IMR-90 (cell line): ENCODE results near the gene CAP2. TPM values are rescaled to one million over a fixed set of nuclear protein-coding genes. Genes with fewer than 3 reads are reported as not detected.

Source experiments
- ATAC-seq: fragments of 200-7000 bp; cut with Tn5 transposase; 2 replicates; pipeline ENCODE4 v1.9.1; 2020; ENCODE audit warnings: low read depth, mild to moderate bottlenecking, moderate library complexity
- BruUV-seq: library from RNA; stranded (reverse); fragments of 400-500 nt; replicated peaks from 2 replicates; lab custom pipeline; 2021; lab: Mats Ljungman, UMichigan
- CTCF ChIA-PET: fragments of 300-600 bp; formaldehyde crosslinking; extraction: SDS; loops from one replicate; lab custom pipeline; 2021; ENCODE audit warnings: antibody characterized with exemption; lab: Yijun Ruan, JAX
- POLR2A ChIA-PET: fragments of 300-600 bp; sonication (Branson Sonifier 250); formaldehyde crosslinking; loops from one replicate; lab custom pipeline; 2022; ENCODE audit warnings: antibody characterized with exemption; ENCODE audit not compliant: unreplicated experiment; lab: Charles Lee
- DNase-seq: peaks from one replicate; pipeline ENCODE4 v3.0.0; 2013
- H2AFZ ChIP-seq: replicated peaks from 2 replicates; pipeline ENCODE3; 2013; ENCODE audit warnings: low read length, mild to moderate bottlenecking; ENCODE audit not compliant: poor library complexity
- H2AK5ac ChIP-seq: 2 replicates; pipeline ENCODE4 v1.6.1; 2013; ENCODE audit warnings: low read depth, low read length, inconsistent platforms
- H2AK9ac ChIP-seq: replicated peaks from 2 replicates; pipeline ENCODE3; 2013; ENCODE audit warnings: mild to moderate bottlenecking, low read depth, low read length, moderate library complexity; ENCODE audit not compliant: poor library complexity
- H2BK120ac ChIP-seq: 2 replicates; pipeline ENCODE4 v1.6.1; 2013; ENCODE audit warnings: low read depth, low read length, inconsistent platforms
- H2BK15ac ChIP-seq: 3 replicates; pipeline ENCODE4 v1.6.1; 2013; ENCODE audit warnings: low read depth, low read length, inconsistent platforms
- H2BK20ac ChIP-seq: 2 replicates; pipeline ENCODE4 v1.6.1; 2013; ENCODE audit warnings: low read depth, mild to moderate bottlenecking, inconsistent platforms, low read length, moderate library complexity
- H2BK5ac ChIP-seq: 2 replicates; pipeline ENCODE4 v1.6.1; 2013; ENCODE audit warnings: mild to moderate bottlenecking, low read depth, low read length, inconsistent platforms; ENCODE audit not compliant: poor library complexity, severe bottlenecking
- H3K14ac ChIP-seq: replicated peaks from 2 replicates; pipeline ENCODE4 v1.6.1; 2013; ENCODE audit warnings: low read depth, low read length, inconsistent platforms
- H3K18ac ChIP-seq: 2 replicates; pipeline ENCODE4 v1.6.1; 2013; ENCODE audit warnings: low read depth, low read length, control low read depth
- H3K23ac ChIP-seq: 2 replicates; pipeline ENCODE4 v1.6.1; 2013; ENCODE audit warnings: low read depth, low read length, inconsistent platforms
- H3K27ac ChIP-seq: 2 replicates; pipeline ENCODE4 v1.5.1; 2013; ENCODE audit warnings: mild to moderate bottlenecking, control low read depth, low read length; ENCODE audit not compliant: insufficient read depth
- H3K27me3 ChIP-seq: 2 replicates; pipeline ENCODE4 v1.6.1; 2013; ENCODE audit warnings: low read length; ENCODE audit not compliant: control insufficient read depth, insufficient read depth
- H3K36me3 ChIP-seq: 2 replicates; pipeline ENCODE4 v1.6.1; 2013; ENCODE audit warnings: low read length, mixed read lengths; ENCODE audit not compliant: control insufficient read depth, insufficient read depth
- H3K4ac ChIP-seq: 2 replicates; pipeline ENCODE4 v1.6.1; 2013; ENCODE audit warnings: low read depth, low read length, inconsistent platforms
- H3K4me1 ChIP-seq: 2 replicates; pipeline ENCODE4 v1.6.1; 2013; ENCODE audit warnings: low read length, mixed read lengths; ENCODE audit not compliant: control insufficient read depth, insufficient read depth
- H3K4me2 ChIP-seq: 2 replicates; pipeline ENCODE4 v1.6.1; 2013; ENCODE audit warnings: low read depth, mild to moderate bottlenecking, control low read depth, low read length, moderate library complexity
- H3K4me3 ChIP-seq: 2 replicates; pipeline ENCODE4 v1.5.1; 2013; ENCODE audit warnings: low read depth, mild to moderate bottlenecking, control low read depth, low read length, moderate library complexity; ENCODE audit not compliant: insufficient read depth
- H3K56ac ChIP-seq: 2 replicates; pipeline ENCODE4 v1.6.1; 2013; ENCODE audit warnings: low read length, inconsistent platforms; ENCODE audit not compliant: insufficient read depth; ENCODE audit errors: extremely low read depth
- H3K79me1 ChIP-seq, 2 experiments: 2 replicates each; pipeline ENCODE4 v1.6.1; 2013; ENCODE audit warnings: low read length in 2 of 2, inconsistent platforms in 1 of 2, low read depth in 1 of 2
- H3K9ac ChIP-seq: 2 replicates; pipeline ENCODE4 v1.6.1; 2013; ENCODE audit warnings: low read depth, low read length, control low read depth
- H3K9me1 ChIP-seq: 2 replicates; pipeline ENCODE4 v1.6.1; 2013; ENCODE audit warnings: low read length, inconsistent platforms; ENCODE audit not compliant: insufficient read depth
- H3K9me3 ChIP-seq: 2 replicates; pipeline ENCODE4 v1.6.1; 2013; ENCODE audit warnings: low read length; ENCODE audit not compliant: control insufficient read depth, insufficient read depth
- H4K20me1 ChIP-seq: 2 replicates; pipeline ENCODE4 v1.6.1; 2013; ENCODE audit warnings: low read length, inconsistent platforms; ENCODE audit not compliant: insufficient read depth
- H4K5ac ChIP-seq: 2 replicates; pipeline ENCODE4 v1.6.1; 2013; ENCODE audit warnings: mild to moderate bottlenecking, low read depth, low read length, control low read depth
- H4K8ac ChIP-seq, 2 experiments: 2 replicates each; pipeline ENCODE4 v1.6.1; 2013; ENCODE audit warnings: low read depth in 2 of 2, low read length in 2 of 2, control low read depth in 1 of 2, inconsistent platforms in 1 of 2
- H4K91ac ChIP-seq: 2 replicates; pipeline ENCODE4 v1.6.1; 2013; ENCODE audit warnings: low read depth, low read length, inconsistent platforms; ENCODE audit not compliant: insufficient read depth
- CEBPB ChIP-seq: IDR thresholded peaks from 2 replicates; pipeline ENCODE4 v1.6.1; 2012; ENCODE audit warnings: low read depth, low read length, improper control_type of control experiment
- RFX5 ChIP-seq: IDR thresholded peaks from 2 replicates; pipeline ENCODE4 v1.8.0; 2012; ENCODE audit warnings: low read depth, mild to moderate bottlenecking, low read length, moderate library complexity
- WGBS, 2 experiments: methylation state at CpG; one replicate each; pipeline versions ENCODE4 v1.1.5 to v1.1.7; 2013; ENCODE audit warnings: missing lambda C conversion rate in 2 of 2; ENCODE audit not compliant: insufficient read length in 1 of 2; ENCODE audit errors: extremely low coverage in 2 of 2; 5-methylcytosine and 5-hydroxymethylcytosine counted together
- dilution Hi-C: fragments of 300-500 bp; cut with HindIII; formaldehyde crosslinking; loops from one replicate; pipeline ENCODE4 v1.14.3; 2018; ENCODE audit warnings: low sequenced_read_pairs; ENCODE audit not compliant: unreplicated experiment
- in situ Hi-C: fragments of 300-500 bp; cut with MboI; formaldehyde crosslinking; loops from 3 replicates; pipeline ENCODE4 v1.14.3; 2019; ENCODE audit warnings: low sequenced_read_pairs, inconsistent platforms, mixed read lengths
- intact Hi-C: fragments of 100-400 bp; cut with micrococcal nuclease; formaldehyde crosslinking; loops from 2 replicates; pipeline ENCODE4 v1.10.0; 2022
- polyA plus RNA-seq, 3 experiments: library from polyadenylated mRNA; depleted of rRNA; stranded (reverse); fragments of >200 nt; gene quantifications; 2 replicates each; pipeline ENCODE4 v1.2.3, GENCODE V29; 2012; ENCODE audit warnings: low replicate concordance in 1 of 3
- total RNA-seq: library from RNA; depleted of rRNA; stranded (reverse); fragments of >200 nt; gene quantifications from 2 replicates; pipeline ENCODE4 v1.2.3, GENCODE V29; 2012
- TF ChIP-seq, protein P1 (sequence below): conservative IDR thresholded peaks from 2 replicates; pipeline ENCODE4 v1.5.1; 2012; ENCODE audit warnings: mild to moderate bottlenecking, low read depth, low read length, improper control_type of control experiment

Gene CAP2
- total and polyA plus RNA-seq, 2 of the 4 experiments (the other 2 are of a cell fraction), result 14.5 to 27.5 TPM

- Histone ChIP-seq H3K4ac (no peak overlapping the region), H3K9me3 (no peaks in the 10 kb centered on the region), H3K79me1 (peaks cover 0 to 12% of the 10 kb centered on the region in 2 experiments; a peak in 2 of 4 replicates), H3K56ac (no peak overlapping the region), H4K8ac (no peak overlapping the region), H4K5ac (no peak overlapping the region), H3K9ac (no peak overlapping the region), H2BK15ac (no peak overlapping the region), H3K4me2 (no peak overlapping the region), H3K36me3 (no peaks in the 10 kb centered on the region), H2BK20ac (no peak overlapping the region), H4K20me1 (no peaks in the 10 kb centered on the region), H3K9me1 (peaks cover 13% of the 10 kb centered on the region; the same call in 1 of the 2 replicates), H2BK120ac (no peak overlapping the region), H2AFZ (no peak overlapping the region), H3K4me3 (no peak overlapping the region), H4K91ac (no peak overlapping the region), H2AK9ac (no peak overlapping the region), H3K23ac (no peak overlapping the region), H3K18ac (no peak overlapping the region), H3K4me1 (no peaks in the 10 kb centered on the region), H3K14ac (no peak overlapping the region), H2AK5ac (no peak overlapping the region), H3K27ac (no peak overlapping the region), H3K27me3 (no peaks in the 10 kb centered on the region), H2BK5ac (no peak overlapping the region)
- CTCF ChIA-PET, result no interaction called here
- dilution Hi-C loops (no loop called here), in situ Hi-C loops (no loop called here), intact Hi-C loops (no loop called here)
- no peak for DNase-seq
- ATAC-seq, result no peak
- POLR2A ChIA-PET, result no interaction called here
- no CpG with 5 or more reads among the region's 4 CpGs for WGBS, 2 experiments
- no TSS peak for BruUV-seq
- TF ChIP-seq RFX5, result no peak
- no peak for TF ChIP-seq CEBPB
- TF ChIP-seq, protein P1, sequence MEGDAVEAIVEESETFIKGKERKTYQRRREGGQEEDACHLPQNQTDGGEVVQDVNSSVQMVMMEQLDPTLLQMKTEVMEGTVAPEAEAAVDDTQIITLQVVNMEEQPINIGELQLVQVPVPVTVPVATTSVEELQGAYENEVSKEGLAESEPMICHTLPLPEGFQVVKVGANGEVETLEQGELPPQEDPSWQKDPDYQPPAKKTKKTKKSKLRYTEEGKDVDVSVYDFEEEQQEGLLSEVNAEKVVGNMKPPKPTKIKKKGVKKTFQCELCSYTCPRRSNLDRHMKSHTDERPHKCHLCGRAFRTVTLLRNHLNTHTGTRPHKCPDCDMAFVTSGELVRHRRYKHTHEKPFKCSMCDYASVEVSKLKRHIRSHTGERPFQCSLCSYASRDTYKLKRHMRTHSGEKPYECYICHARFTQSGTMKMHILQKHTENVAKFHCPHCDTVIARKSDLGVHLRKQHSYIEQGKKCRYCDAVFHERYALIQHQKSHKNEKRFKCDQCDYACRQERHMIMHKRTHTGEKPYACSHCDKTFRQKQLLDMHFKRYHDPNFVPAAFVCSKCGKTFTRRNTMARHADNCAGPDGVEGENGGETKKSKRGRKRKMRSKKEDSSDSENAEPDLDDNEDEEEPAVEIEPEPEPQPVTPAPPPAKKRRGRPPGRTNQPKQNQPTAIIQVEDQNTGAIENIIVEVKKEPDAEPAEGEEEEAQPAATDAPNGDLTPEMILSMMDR, result no peak
Observed at GRCh38 chr6:17485181-17485580, 91.8 kb downstream of the CAP2 start.
